Chondrocyte (in vitro differentiated cells): ENCODE measurements around the gene MRPL18. TPM values are rescaled to one million over a fixed set of nuclear protein-coding genes. Genes with fewer than 3 reads are reported as not detected.

Experiments used
- DNase-seq: peaks from one replicate; pipeline ENCODE4 v3.0.0; 2021; ENCODE audit warnings: mixed read lengths, low spot score
- H3K27ac Mint-ChIP-seq: one replicate; pipeline ENCODE4 v1.8.0; 2021; ENCODE audit warnings: mild to moderate bottlenecking, moderate library complexity, mixed read lengths; ENCODE audit not compliant: unreplicated experiment
- H3K27me3 Mint-ChIP-seq: 2 replicates; pipeline ENCODE4 v1.8.0; 2021; ENCODE audit warnings: low read depth, mixed read lengths
- H3K36me3 Mint-ChIP-seq: 2 replicates; pipeline ENCODE4 v1.8.0; 2021; ENCODE audit warnings: low read depth, mixed read lengths
- H3K4me1 Mint-ChIP-seq: 2 replicates; pipeline ENCODE4 v1.8.0; 2021; ENCODE audit warnings: low read depth, mild to moderate bottlenecking, mixed read lengths
- H3K4me3 Mint-ChIP-seq: one replicate; pipeline ENCODE4 v1.8.0; 2021; ENCODE audit warnings: mild to moderate bottlenecking, moderate library complexity, mixed read lengths; ENCODE audit not compliant: unreplicated experiment
- H3K9me3 Mint-ChIP-seq: 2 replicates; pipeline ENCODE4 v1.8.0; 2021; ENCODE audit warnings: low read depth, mixed read lengths
- total RNA-seq: library from RNA; stranded (reverse); gene quantifications from 3 replicates; pipeline ENCODE4 v1.2.1, GENCODE V29; 2021
- TF ChIP-seq, protein P1 (sequence below): fragments of 200-600 bp; sonication (generic); IDR thresholded peaks from 2 replicates; pipeline ENCODE4 v1.5.0; 2021; ENCODE audit warnings: antibody characterized with exemption, mild to moderate bottlenecking, moderate library complexity

The MRPL18 gene
- total RNA-seq, 1 donor from 2014 or later = 53.1 TPM

DNA sequence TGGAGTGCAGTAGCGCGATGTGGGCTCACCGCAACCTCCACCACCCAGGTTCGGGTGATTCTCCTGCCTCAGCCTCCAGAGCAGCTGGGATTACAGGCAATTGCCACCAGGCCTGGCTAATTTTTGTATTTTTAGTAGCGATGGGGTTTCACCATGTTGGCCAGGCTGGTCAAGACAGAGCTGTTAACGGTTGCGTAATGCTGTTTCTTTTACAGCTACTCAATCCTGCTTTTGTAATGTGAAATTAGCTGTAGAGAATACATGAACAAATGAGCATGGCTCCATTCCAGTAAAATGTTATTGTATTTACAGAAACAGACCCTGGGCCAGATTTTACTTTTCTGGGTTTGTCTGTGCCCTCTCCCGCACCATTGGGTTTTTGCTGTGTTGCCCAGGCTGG lies 11.7 kb downstream of the MRPL18 start:
- Mint-ChIP-seq H3K9me3 (no peaks in the 10 kb centered on the region), H3K27ac (no peak overlapping the region), H3K4me3 (no peak overlapping the region), H3K36me3 (peaks cover 20% of the 10 kb centered on the region), H3K4me1 (no peaks in the 10 kb centered on the region), H3K27me3 (no peaks in the 10 kb centered on the region)
- no peak for DNase-seq
- TF ChIP-seq, protein P1, sequence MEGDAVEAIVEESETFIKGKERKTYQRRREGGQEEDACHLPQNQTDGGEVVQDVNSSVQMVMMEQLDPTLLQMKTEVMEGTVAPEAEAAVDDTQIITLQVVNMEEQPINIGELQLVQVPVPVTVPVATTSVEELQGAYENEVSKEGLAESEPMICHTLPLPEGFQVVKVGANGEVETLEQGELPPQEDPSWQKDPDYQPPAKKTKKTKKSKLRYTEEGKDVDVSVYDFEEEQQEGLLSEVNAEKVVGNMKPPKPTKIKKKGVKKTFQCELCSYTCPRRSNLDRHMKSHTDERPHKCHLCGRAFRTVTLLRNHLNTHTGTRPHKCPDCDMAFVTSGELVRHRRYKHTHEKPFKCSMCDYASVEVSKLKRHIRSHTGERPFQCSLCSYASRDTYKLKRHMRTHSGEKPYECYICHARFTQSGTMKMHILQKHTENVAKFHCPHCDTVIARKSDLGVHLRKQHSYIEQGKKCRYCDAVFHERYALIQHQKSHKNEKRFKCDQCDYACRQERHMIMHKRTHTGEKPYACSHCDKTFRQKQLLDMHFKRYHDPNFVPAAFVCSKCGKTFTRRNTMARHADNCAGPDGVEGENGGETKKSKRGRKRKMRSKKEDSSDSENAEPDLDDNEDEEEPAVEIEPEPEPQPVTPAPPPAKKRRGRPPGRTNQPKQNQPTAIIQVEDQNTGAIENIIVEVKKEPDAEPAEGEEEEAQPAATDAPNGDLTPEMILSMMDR = no peak

DNA sequence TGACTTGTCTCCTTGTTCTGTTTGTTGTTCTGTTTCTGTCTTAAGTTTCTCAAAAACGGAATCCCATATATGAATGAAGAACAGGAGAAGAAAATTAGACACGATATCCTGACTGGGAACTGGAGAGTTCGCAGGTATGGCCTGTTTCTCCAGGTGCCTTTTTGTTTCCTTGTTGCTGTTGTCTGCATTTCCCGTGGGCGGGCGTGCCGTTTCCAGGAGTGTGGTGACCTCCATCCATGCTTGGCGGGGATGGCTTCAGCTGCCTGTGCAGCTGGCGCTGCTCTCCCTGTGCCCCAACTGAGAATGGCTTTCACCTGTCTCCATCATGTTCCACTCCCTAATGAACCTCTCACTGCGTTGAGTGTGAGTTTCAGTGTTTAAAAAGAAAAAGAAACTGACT lies 14.2 kb downstream of the MRPL18 start:
- H3K27me3 Mint-ChIP-seq = no peaks in the 10 kb centered on the region
- H3K4me3 Mint-ChIP-seq = no peak overlapping the region
- DNase-seq = no peak
- no peaks in the 10 kb centered on the region for H3K4me1 Mint-ChIP-seq
- no peak overlapping the region for H3K27ac Mint-ChIP-seq
- TF ChIP-seq, protein P1 = no peak
- no peaks in the 10 kb centered on the region for H3K9me3 Mint-ChIP-seq
- peaks cover under 1% of the 10 kb centered on the region for H3K36me3 Mint-ChIP-seq

DNA sequence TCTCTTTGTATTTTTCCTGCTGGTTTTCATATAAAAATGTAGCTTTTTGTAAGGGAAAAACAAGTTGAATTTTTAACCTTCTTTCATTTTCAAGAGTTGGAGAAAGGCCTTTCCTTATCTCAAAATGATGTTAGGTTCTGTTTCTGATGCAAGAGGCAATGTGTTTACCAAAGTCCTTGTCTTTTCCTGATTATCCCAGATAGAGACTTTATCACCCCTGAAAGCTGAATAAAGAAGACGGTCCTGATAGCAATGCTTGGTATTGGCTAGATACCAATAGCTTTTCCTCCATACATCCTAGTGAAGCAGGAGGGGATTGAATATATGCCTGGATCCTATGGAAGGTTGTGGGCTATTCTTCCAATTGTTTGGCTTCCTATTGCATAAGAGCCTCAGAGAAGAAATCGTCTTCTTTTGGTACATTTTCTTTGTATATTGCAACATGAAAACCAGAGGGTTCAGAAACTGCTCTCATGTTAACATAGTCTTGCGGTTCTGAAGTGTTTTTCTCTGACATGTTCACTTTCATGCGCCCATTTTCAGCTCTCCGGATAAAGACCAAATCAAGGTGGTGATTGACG lies 15.3 kb downstream of the MRPL18 start:
- H3K27ac Mint-ChIP-seq = no peak overlapping the region
- H3K27me3 Mint-ChIP-seq = no peaks in the 10 kb centered on the region
- H3K36me3 Mint-ChIP-seq = no peaks in the 10 kb centered on the region
- H3K4me3 Mint-ChIP-seq = no peak overlapping the region
- no peak for DNase-seq
- TF ChIP-seq, protein P1 = no peak
- H3K4me1 Mint-ChIP-seq = no peaks in the 10 kb centered on the region
- no peaks in the 10 kb centered on the region for H3K9me3 Mint-ChIP-seq

DNA sequence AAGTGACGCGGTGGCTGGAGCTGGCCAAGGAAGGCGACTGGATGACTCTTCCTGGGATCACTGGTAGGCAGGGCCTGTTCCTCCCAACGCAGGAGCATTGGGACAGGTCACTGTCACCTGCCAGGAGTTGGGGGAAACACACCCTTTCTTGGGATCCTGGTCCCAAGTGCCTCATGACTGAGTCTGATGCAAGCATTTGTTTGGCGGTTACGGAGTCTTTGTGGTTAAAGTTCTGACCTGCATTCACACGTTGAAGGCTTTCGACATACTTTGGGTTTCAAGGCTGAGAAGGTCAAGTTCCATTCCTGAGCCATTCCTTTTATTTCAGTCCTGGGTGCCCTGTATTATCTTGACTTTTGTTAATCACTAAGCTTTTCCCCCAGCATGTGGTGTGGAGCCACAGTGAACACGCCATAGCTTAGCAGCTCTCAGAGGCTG lies 15.8 kb downstream of the MRPL18 start:
- Mint-ChIP-seq H3K9me3 (no peaks in the 10 kb centered on the region), H3K36me3 (no peaks in the 10 kb centered on the region), H3K27me3 (no peaks in the 10 kb centered on the region), H3K4me3 (no peak overlapping the region), H3K4me1 (no peaks in the 10 kb centered on the region), H3K27ac (no peak overlapping the region)
- TF ChIP-seq, protein P1 = no peak
- DNase-seq = no peak

DNA sequence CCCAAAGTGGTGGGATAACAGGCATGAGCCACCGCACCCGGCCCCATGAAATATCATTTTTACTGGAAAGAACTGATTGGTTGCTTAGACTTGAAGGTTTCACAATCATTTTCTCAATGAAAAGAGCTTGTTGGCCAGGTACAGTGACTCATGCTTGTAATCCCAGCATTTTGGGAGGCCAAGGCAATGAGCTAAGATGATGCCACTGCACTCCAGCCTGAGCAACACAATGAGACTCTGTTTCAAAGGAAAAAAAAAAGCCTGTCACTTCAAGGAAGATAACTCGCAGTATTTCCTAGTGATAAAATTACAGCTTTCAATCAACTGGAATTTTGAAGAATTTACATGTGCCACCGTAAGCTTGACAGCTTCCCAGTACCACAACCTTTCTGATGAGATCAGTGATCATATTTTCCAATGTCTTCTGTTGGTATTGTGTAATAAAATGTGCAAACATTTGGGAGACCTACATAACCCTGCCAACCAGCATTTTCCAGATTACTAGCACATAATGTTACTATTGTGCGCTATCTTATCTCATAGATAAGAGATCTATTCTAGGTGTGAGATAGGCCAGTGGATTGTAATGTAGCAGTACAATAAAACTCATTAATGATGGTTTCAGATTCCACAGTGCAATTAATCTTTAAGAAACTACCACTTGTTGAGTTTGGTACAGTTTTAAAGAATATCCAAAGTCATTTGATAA lies 17.0 kb downstream of the MRPL18 start:
- Mint-ChIP-seq H3K4me3 (no peak overlapping the region), H3K27ac (no peak overlapping the region), H3K4me1 (no peaks in the 10 kb centered on the region), H3K27me3 (no peaks in the 10 kb centered on the region), H3K9me3 (no peaks in the 10 kb centered on the region), H3K36me3 (no peaks in the 10 kb centered on the region)
- no peak for DNase-seq
- TF ChIP-seq, protein P1 = no peak
